Cardiac fibroblast (primary cell): ENCODE measurements around the gene SEMA5B.

Experiments used
- DNase-seq, 2 donors: peaks; one replicate each; pipeline versions ENCODE4 v3.0.0 to v3.0.0-alpha.2; 2010; ENCODE audit warnings: low read depth in 2 of 2
- H3K4me3 ChIP-seq, 2 donors: replicated peaks in 1 of 2; 1 replicate in 1 of 2; 2 replicates in 1 of 2; pipeline ENCODE4 v1.5.1; 2011; ENCODE audit warnings: low read depth in 2 of 2, low read length in 2 of 2, mild to moderate bottlenecking in 2 of 2, moderate library complexity in 1 of 2
- TF ChIP-seq, protein P1 (sequence below): IDR thresholded peaks from one replicate; pipeline ENCODE4 v1.5.1; 2011; ENCODE audit warnings: low read depth, mild to moderate bottlenecking, low read length, inconsistent platforms

SEMA5B gene

DNA sequence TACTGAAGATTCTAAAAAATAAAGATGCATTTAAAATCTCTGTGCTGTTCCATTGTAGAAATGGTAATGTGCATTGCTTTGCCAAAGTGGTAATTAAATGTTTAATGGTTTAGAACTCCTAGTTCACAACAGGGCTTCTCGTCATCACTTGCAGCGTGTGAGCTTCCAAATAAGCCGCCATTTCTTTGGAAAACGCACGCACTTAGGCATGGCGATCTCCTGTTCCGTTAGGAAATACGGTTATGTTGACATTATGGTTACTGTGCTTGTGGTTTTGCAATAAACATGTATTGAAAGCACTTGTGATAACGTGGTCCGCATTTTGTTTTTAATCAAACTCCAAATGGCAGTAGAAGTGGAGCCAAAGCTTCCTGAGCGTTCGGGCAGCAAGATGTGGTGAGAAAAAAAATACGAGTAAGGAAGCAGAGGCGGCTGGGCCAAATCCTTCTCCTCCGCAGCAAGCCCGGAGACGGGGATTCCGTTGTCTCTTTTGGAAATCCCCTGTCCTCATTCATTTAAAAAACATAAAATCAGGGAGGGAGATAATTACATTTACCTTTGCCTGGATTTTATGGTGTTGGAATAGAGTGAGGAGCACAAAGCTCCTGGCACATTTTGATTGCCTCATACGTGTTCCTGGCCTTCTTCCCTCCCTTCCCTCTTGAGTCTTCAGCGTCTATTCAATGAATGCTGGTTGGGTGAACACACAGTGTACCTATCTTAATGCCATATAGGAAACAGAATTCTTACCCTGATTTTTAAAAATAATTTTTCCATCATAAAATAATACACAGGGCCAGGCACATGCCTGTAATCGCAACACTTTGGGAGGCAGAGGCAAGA, 135.2 kb downstream of the SEMA5B start:
- no peak overlapping the region for H3K4me3 ChIP-seq
- no peak for DNase-seq
- TF ChIP-seq, protein P1, sequence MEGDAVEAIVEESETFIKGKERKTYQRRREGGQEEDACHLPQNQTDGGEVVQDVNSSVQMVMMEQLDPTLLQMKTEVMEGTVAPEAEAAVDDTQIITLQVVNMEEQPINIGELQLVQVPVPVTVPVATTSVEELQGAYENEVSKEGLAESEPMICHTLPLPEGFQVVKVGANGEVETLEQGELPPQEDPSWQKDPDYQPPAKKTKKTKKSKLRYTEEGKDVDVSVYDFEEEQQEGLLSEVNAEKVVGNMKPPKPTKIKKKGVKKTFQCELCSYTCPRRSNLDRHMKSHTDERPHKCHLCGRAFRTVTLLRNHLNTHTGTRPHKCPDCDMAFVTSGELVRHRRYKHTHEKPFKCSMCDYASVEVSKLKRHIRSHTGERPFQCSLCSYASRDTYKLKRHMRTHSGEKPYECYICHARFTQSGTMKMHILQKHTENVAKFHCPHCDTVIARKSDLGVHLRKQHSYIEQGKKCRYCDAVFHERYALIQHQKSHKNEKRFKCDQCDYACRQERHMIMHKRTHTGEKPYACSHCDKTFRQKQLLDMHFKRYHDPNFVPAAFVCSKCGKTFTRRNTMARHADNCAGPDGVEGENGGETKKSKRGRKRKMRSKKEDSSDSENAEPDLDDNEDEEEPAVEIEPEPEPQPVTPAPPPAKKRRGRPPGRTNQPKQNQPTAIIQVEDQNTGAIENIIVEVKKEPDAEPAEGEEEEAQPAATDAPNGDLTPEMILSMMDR = no peak

GRCh38 chr3:122890720-122891220, 136.8 kb downstream of the SEMA5B start:
- TF ChIP-seq, protein P1 = no peak
- H3K4me3 ChIP-seq = no peak overlapping the region
- DNase-seq = no peak

DNA sequence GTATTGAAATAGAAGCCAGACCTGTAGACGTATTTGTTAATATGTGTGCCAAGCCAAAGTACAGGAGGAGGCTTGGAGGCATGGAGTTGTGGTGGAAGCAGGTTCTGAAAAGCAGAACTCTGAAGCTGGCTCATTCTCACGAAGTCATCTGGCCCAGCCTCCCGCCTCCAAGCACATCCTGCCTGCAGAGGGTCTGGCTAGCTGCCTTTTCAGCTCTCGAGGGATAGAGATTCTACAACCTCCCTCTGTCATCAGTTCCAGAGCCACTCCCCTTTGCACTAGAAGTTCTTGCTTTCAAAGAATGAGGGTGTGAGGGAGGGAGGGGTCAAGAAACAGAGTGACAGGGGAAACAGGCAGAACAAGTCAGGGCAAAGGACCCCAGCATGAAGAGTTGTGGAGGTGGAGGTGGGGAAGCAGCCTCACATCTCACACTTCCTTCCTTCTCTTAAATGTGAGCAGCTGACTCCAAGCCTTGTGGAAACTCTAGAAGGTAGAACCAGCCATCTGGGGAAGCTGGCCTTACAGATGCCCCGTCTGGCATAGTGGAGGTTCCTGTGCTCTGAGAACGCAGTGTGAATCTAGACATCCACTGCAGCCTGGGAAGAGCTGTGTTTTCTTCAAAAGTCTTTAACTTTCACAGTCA, 137.4 kb downstream of the SEMA5B start:
- peak; percentile 70 to 88 for DNase-seq
- TF ChIP-seq, protein P1 = no peak
- H3K4me3 ChIP-seq = no peak overlapping the region

- no peak overlapping the region for H3K4me3 ChIP-seq
- TF ChIP-seq, protein P1 = no peak
- DNase-seq = no peak
Observed at GRCh38 chr3:122886946-122887345, 140.6 kb downstream of the SEMA5B start.

DNA sequence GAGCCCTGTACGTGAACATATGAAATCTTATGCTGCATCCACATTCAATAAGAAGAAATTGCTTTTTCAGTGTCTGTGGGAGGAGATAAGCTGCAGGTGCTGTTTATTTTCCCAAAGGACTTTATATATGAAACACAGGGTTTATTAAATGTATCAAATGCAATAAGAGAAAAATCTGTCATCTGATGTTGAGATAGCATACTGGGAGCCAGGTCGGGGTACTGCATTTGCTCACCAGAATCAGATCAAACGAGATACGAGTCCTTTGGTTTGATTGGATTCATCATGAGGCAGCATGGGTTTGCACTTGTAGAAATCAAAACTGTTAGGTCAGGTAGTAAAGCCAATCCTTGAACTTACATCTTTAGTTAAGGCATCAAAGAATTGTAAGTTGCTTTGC, 141.3 kb downstream of the SEMA5B start:
- H3K4me3 ChIP-seq = no peak overlapping the region
- TF ChIP-seq, protein P1 = no peak
- DNase-seq = no peak

- TF ChIP-seq, protein P1 = no peak
- no peak overlapping the region for H3K4me3 ChIP-seq
- no peak for DNase-seq
Observed at GRCh38 chr3:122882361-122882947, 145.1 kb downstream of the SEMA5B start.
